GM12865 (cell line): Measurements from ENCODE around the gene ALKBH3.

Source experiments
- DNase-seq: peaks from one replicate; pipeline ENCODE4 v3.0.0; 2010; ENCODE audit warnings: low read depth
- H3K4me3 ChIP-seq: 2 replicates; pipeline ENCODE4 v1.5.1; 2011; ENCODE audit warnings: mild to moderate bottlenecking, low read depth, low read length, control low read depth
- TF ChIP-seq, protein P1 (sequence below): IDR thresholded peaks from 2 replicates; pipeline ENCODE4 v1.5.1; 2011; ENCODE audit warnings: low read length, control low read depth, low read depth, inconsistent platforms; ENCODE audit not compliant: insufficient read depth; ENCODE audit errors: missing control alignments

The ALKBH3 gene

DNA sequence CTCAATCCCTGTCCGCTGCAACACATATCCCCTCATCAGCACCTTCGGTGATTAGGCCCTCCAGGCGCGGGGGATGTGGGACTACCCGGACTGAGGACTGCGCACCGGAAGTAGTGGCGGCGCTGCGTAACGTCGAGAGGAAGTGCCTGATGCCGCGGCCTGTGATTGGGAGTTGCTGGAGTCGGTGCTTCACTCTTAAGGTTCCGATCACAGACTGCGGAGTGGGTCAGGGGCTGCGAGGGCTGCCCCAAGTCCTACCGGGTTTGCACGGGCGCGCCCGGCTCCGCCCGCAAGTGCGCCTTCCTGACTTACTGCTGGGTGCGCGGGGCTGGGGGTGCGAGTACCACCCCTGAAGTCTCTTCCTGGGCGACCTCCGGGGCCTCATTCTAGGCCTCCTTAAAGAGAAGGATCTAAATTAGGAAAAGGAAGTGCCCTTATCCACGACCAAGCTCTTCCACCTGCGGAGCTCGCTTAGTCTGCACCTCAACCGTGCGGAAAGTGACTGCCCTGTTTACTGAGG lies at the start of gene ALKBH3:
Gene ALKBH3, plus strand, starts transcription at position 192 of the 520 bp plus-strand sequence. CDS start 1,822 bp downstream, outside the sequence.
- TF ChIP-seq, protein P1, sequence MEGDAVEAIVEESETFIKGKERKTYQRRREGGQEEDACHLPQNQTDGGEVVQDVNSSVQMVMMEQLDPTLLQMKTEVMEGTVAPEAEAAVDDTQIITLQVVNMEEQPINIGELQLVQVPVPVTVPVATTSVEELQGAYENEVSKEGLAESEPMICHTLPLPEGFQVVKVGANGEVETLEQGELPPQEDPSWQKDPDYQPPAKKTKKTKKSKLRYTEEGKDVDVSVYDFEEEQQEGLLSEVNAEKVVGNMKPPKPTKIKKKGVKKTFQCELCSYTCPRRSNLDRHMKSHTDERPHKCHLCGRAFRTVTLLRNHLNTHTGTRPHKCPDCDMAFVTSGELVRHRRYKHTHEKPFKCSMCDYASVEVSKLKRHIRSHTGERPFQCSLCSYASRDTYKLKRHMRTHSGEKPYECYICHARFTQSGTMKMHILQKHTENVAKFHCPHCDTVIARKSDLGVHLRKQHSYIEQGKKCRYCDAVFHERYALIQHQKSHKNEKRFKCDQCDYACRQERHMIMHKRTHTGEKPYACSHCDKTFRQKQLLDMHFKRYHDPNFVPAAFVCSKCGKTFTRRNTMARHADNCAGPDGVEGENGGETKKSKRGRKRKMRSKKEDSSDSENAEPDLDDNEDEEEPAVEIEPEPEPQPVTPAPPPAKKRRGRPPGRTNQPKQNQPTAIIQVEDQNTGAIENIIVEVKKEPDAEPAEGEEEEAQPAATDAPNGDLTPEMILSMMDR = no peak
- H3K4me3 ChIP-seq = peak within 1 kb of the TSS; percentile 87
- peak; percentile 95 for DNase-seq

DNA sequence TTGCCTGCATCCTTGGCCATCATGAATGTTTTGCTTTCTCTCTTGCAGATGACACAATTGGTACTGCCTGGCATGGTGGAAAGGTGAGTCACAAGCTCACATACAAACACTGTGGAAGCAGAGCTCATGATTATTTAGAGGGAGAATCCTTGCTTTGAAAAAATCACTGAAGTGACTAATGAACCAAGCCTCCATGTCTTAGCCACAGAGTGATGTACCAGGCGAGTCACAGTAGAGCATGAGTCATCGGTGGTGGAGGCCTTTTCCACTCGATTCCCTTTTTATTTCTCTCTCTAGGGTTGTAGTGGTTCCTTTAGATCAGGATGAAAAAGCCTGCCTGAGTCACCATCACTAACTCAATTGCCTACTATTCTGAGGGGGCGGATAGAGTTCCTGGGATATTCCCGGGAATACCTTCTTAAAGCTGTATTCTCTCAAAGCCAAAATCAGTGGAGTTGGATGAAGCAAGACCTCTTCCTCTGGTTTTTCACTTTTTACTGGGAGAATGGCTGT lies 49.6 kb upstream of the ALKBH3 start:
- TF ChIP-seq, protein P1 = no peak
- H3K4me3 ChIP-seq = no peak overlapping the region

DNA sequence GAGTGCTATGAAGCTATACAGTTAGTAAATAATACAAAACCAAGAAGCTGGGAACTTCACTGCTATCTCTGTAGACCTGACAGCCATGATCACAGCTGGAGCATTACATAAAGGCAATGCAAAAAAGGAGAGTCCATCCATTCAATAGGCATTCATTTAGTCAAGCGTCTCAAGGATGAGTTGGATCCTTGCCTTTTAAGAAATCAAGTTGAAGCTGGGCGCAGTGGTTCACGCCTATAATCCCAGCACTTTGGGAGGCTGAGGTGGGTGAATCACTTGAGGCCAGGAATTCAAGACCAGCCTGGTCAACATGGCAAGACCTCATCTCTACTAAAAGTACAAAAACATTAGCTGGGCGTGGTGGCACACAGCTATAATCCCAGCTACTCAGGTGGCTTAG lies 48.1 kb upstream of the ALKBH3 start:
- TF ChIP-seq, protein P1 = no peak

More for the DNA sequence above, 49.6 kb upstream of the ALKBH3 start:
- DNase-seq = no peak

DNA sequence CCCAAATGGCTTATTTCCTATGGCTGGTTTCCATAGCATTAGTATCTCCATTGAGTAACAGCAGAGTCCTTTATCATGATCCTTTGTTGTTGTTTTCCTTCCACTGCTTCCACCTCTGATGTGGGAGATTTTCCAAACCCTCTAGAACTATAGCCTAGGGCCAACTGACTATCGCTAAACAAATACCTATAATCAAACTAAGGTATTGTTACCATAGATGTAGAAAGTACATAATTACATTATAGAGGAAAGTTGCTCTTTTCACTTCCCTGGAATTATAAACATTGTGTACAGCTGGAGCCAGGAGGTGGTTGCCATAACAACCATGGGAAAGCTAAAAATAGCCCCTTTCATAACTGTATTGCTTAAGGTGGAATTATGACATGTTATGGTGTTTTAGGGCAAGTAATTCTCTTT lies 47.0 kb upstream of the ALKBH3 start:
- TF ChIP-seq, protein P1 = no peak
- no peak for DNase-seq
- H3K4me3 ChIP-seq = no peak overlapping the region

More for the DNA sequence above, 48.1 kb upstream of the ALKBH3 start:
- H3K4me3 ChIP-seq = no peak overlapping the region
- DNase-seq = no peak

DNA sequence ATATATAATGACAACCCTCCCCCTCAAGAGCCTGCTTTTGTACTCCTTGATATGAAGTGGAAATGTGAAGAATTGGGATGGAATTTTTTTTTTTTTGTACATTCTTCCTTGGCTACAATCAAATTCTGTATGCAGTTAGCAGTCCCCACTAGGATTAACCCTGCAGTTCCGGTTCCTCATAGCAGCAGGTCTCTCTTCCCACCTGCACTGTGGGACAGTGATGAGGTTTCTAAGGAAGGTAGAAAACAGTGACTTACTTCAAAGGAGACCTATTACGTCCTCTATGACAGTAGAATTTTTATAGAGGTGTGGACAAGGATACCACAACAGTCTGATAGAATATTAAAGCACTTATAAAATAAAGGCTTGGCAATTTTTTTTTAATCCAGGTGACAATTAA lies 46.3 kb upstream of the ALKBH3 start:
- TF ChIP-seq, protein P1 = no peak
- no peak for DNase-seq
- H3K4me3 ChIP-seq = no peak overlapping the region

DNA sequence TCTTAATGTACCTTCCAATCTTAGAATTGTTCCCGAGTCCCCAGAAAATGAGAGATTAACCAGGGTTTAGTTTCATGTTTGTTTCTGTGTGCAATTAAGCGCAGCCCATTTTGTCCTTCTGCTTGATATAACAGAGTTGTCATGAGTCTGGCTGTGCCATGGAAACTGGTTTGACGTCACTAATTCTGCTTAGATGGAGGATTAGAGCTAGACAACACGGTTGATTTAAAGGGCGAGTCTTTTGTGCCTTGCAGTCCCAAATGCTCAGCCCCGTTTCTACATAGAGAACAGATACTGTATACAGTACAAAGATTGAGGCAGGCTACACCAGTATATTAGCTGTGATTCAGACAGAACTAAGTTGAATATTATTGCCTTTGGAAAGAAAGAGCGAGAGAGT lies 45.5 kb upstream of the ALKBH3 start:
- H3K4me3 ChIP-seq = no peak overlapping the region
- no peak for DNase-seq
- TF ChIP-seq, protein P1 = no peak

DNA sequence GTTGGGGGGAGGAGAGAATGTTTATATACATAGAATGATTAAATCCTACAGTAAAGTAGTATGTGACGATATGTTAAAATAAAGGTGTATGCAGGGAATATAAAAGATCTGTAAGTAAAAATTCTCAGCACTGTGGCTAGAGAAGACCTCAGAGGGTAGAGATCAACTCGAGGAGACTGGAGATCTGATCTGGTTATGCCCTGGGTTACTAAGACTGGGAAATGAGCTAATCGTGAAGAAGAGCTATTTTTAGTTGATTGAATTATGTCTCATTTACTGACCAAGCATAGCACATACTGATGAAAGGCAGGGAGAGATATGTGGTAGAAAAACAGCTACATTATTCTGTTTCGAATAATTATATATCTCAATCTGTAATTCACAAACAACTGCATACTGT lies 42.8 kb upstream of the ALKBH3 start:
- TF ChIP-seq, protein P1 = no peak
- no peak for DNase-seq
- no peak overlapping the region for H3K4me3 ChIP-seq
